Measurements from ENCODE around the gene TRIM69.

GRCh38 chr15:44726136-44726535, 10.2 kb upstream of the TRIM69 start:
- TF ChIP-seq CTCF (IDR thresholded peaks at IDR 0.05; ENCODE audit: low read depth, low read length, poor library complexity, severe bottlenecking) (no peak), EZH2phosphoT487 (IDR thresholded peaks at IDR 0.05; ENCODE audit: borderline replicate concordance, low read length) (no peak)

Measured in DOHH2 (cell line).